ENCODE measurements around the gene PPP4R1. TPM values are rescaled to one million over a fixed set of nuclear protein-coding genes. Genes with fewer than 3 reads are reported as not detected.
"Not testable (repeated sequence)": the region's sequence is repeated elsewhere in the genome, so short reads cannot be mapped to it uniquely, and the experiment has no call there.

PPP4R1 gene
- total and polyA plus RNA-seq, 5 donors from 2014 or later: 8.9 to 59.7 (median 17.9) TPM

- H3K36me3 ChIP-seq (ENCODE audit: control insufficient read depth, insufficient read depth, low read length): peaks cover 3% of the 10 kb centered on the region
- DNase-seq (peak; percentile 15 to 75 (median 54)), ATAC-seq (ENCODE audit: low read depth in 2 of 2) (peak; percentile 72 to 80)
- Mint-ChIP-seq H3K4me1 (peaks cover 19 to 57% (median 51%) of the 10 kb centered on the region in 4 donors), H3K36me3 (peaks cover 15% of the 10 kb centered on the region), H3K27me3 (no peaks in the 10 kb centered on the region), H3K4me3 (peak overlapping the region; percentile 67 to 97 (median 89)), H3K27ac (peak overlapping the region; percentile 36 to 78 (median 44)), H3K9me3 (peaks cover 0 to 2% (median 0%) of the 10 kb centered on the region in 7 donors)
- H3K4me3 ChIP-seq (ENCODE audit: low read depth, low read length): peak overlapping the region; percentile 79
- H3K4me1 ChIP-seq (ENCODE audit: control insufficient read depth, insufficient read depth, low read length, poor library complexity, severe bottlenecking): peaks cover 23% of the 10 kb centered on the region
- H3K9me3 ChIP-seq (ENCODE audit: control insufficient read depth in 2 of 2, low read length in 2 of 2): no peaks in the 10 kb centered on the region
- no peaks in the 10 kb centered on the region for H3K27me3 ChIP-seq (ENCODE audit: control insufficient read depth, insufficient read depth, low read length)
- peak overlapping the region; percentile 61 for H3K27ac ChIP-seq (ENCODE audit: insufficient read depth, low read length, poor library complexity, severe bottlenecking)
Measured at GRCh38 chr18:9612215-9612830, 2.0 kb downstream of the PPP4R1 start.

- Mint-ChIP-seq H3K27ac (no peak overlapping the region), H3K4me1 (peaks cover 30 to 61% (median 53%) of the 10 kb centered on the region in 4 donors), H3K27me3 (no peaks in the 10 kb centered on the region), H3K9me3 (peaks cover 0 to 2% (median 0%) of the 10 kb centered on the region in 7 donors), H3K36me3 (peaks cover 17% of the 10 kb centered on the region), H3K4me3 (peak overlapping the region in 2 of 4 donors; percentile 8 to 62)
- DNase-seq (no peak), ATAC-seq (ENCODE audit: low read depth in 2 of 2) (no peak)
- Histone ChIP-seq H3K9me3 (ENCODE audit: control insufficient read depth in 2 of 2, low read length in 2 of 2) (no peaks in the 10 kb centered on the region), H3K4me1 (ENCODE audit: control insufficient read depth, insufficient read depth, low read length, poor library complexity, severe bottlenecking) (peaks cover 16% of the 10 kb centered on the region), H3K4me3 (ENCODE audit: low read depth, low read length) (no peak overlapping the region), H3K27ac (ENCODE audit: insufficient read depth, low read length, poor library complexity, severe bottlenecking) (no peak overlapping the region), H3K36me3 (ENCODE audit: control insufficient read depth, insufficient read depth, low read length) (peaks cover 3% of the 10 kb centered on the region), H3K27me3 (ENCODE audit: control insufficient read depth, insufficient read depth, low read length) (no peaks in the 10 kb centered on the region)
Measured at GRCh38 chr18:9609190-9609589, 5.2 kb downstream of the PPP4R1 start.

DNA sequence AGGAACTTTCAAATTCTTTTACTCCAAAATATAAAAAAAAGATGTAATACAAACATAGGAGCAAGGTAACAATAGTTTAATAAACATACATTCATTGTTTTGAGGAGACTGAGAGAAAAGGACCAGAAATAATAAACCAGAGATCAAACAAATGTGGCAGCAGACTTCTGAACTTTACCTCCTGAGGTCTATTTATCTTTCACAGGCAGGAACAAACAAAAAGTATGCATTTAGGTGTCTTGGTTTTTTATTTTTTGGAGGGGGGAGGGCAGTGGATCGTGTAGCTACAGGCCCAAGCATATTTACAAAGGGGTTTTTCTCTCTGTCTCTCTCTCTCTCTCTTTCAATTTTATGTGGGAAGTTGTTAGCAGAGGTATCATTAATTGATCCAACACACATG lies 5.6 kb downstream of the PPP4R1 start:
- H3K36me3 Mint-ChIP-seq: peaks cover 17% of the 10 kb centered on the region
- H3K4me1 Mint-ChIP-seq: peaks cover 30 to 62% (median 53%) of the 10 kb centered on the region in 4 donors
- peaks cover 0 to 2% (median 0%) of the 10 kb centered on the region in 7 donors for H3K9me3 Mint-ChIP-seq
- Histone ChIP-seq H3K4me3 (ENCODE audit: low read depth, low read length) (no peak overlapping the region), H3K4me1 (ENCODE audit: control insufficient read depth, insufficient read depth, low read length, poor library complexity, severe bottlenecking) (peaks cover 16% of the 10 kb centered on the region), H3K9me3 (ENCODE audit: control insufficient read depth in 2 of 2, low read length in 2 of 2) (no peaks in the 10 kb centered on the region), H3K27me3 (ENCODE audit: control insufficient read depth, insufficient read depth, low read length) (no peaks in the 10 kb centered on the region), H3K36me3 (ENCODE audit: control insufficient read depth, insufficient read depth, low read length) (peaks cover 3% of the 10 kb centered on the region), H3K27ac (ENCODE audit: insufficient read depth, low read length, poor library complexity, severe bottlenecking) (no peak overlapping the region)
- no peak overlapping the region for H3K4me3 Mint-ChIP-seq
- DNase-seq: no peak
- no peaks in the 10 kb centered on the region for H3K27me3 Mint-ChIP-seq
- ATAC-seq (ENCODE audit: low read depth in 2 of 2): no peak
- H3K27ac Mint-ChIP-seq: peak overlapping the region in 1 of 3 donors; percentile 10

DNA sequence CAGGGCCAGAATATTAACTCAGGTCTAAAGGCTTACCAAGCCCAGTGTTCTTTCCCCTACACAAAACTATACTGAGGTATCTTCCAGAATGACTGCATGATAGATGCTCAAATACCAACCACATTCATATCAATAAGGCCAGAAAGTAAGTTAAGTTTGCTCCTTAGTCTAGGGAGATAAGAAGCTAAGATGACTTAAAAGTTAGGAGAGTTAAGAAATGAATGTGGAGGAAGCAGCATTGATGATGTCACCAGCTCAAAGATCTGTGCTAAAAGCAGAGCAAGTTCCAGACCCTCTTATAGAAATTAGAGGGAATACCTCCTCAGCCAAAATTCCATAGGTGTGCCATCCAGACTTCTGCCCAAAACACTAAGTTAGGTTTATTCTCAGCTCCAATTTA lies 6.1 kb downstream of the PPP4R1 start:
- Mint-ChIP-seq H3K4me3 (no peak overlapping the region), H3K4me1 (peaks cover 30 to 58% (median 49%) of the 10 kb centered on the region in 4 donors), H3K9me3 (no peaks in the 10 kb centered on the region), H3K36me3 (peaks cover 17% of the 10 kb centered on the region), H3K27me3 (no peaks in the 10 kb centered on the region), H3K27ac (peak overlapping the region in 1 of 3 donors; percentile 10)
- Histone ChIP-seq H3K27ac (ENCODE audit: insufficient read depth, low read length, poor library complexity, severe bottlenecking) (no peak overlapping the region), H3K36me3 (ENCODE audit: control insufficient read depth, insufficient read depth, low read length) (peaks cover 3% of the 10 kb centered on the region), H3K27me3 (ENCODE audit: control insufficient read depth, insufficient read depth, low read length) (no peaks in the 10 kb centered on the region), H3K4me3 (ENCODE audit: low read depth, low read length) (no peak overlapping the region), H3K4me1 (ENCODE audit: control insufficient read depth, insufficient read depth, low read length, poor library complexity, severe bottlenecking) (peaks cover 13% of the 10 kb centered on the region), H3K9me3 (ENCODE audit: control insufficient read depth in 2 of 2, low read length in 2 of 2) (no peaks in the 10 kb centered on the region)
- no peak for ATAC-seq (ENCODE audit: low read depth in 2 of 2)
- DNase-seq: no peak

- H3K27ac ChIP-seq (ENCODE audit: insufficient read depth, low read length, poor library complexity, severe bottlenecking); H3K36me3 ChIP-seq (ENCODE audit: control insufficient read depth, insufficient read depth, low read length); ATAC-seq (ENCODE audit: low read depth in 2 of 2); H3K27me3 Mint-ChIP-seq; H3K27me3 ChIP-seq (ENCODE audit: control insufficient read depth, insufficient read depth, low read length); H3K4me3 Mint-ChIP-seq; H3K9me3 Mint-ChIP-seq; H3K27ac Mint-ChIP-seq; DNase-seq; H3K4me1 ChIP-seq (ENCODE audit: control insufficient read depth, insufficient read depth, low read length, poor library complexity, severe bottlenecking); H3K4me3 ChIP-seq (ENCODE audit: low read depth, low read length); H3K9me3 ChIP-seq (ENCODE audit: control insufficient read depth in 2 of 2, low read length in 2 of 2): not testable (repeated sequence)
- Mint-ChIP-seq H3K4me1 (peaks cover 29 to 46% (median 38%) of the 10 kb centered on the region in 4 donors), H3K36me3 (peaks cover 21% of the 10 kb centered on the region)
Measured at GRCh38 chr18:9607111-9607510, 7.2 kb downstream of the PPP4R1 start.

DNA sequence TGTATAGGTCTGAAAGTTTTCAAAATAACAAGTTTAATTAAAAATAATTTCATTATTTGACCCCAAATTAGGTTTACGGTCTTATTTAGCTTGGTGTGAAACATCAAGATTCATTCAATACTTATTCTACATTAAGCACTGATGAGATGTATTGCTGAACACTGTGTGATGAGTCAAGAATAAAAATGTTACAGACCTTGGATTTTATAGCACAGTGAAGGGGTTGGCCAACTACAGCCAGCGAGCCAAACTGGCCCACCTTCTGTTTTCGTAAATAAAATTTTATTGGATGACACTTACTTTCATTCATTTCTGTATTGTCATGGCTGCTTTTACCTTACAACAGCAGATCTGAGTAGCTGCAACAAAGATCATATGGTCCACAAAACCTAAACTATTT lies 8.3 kb downstream of the PPP4R1 start:
- Histone ChIP-seq H3K9me3 (ENCODE audit: control insufficient read depth in 2 of 2, low read length in 2 of 2) (no peaks in the 10 kb centered on the region), H3K4me3 (ENCODE audit: low read depth, low read length) (no peak overlapping the region), H3K4me1 (ENCODE audit: control insufficient read depth, insufficient read depth, low read length, poor library complexity, severe bottlenecking) (no peaks in the 10 kb centered on the region), H3K27ac (ENCODE audit: insufficient read depth, low read length, poor library complexity, severe bottlenecking) (no peak overlapping the region), H3K36me3 (ENCODE audit: control insufficient read depth, insufficient read depth, low read length) (peaks cover under 1% of the 10 kb centered on the region), H3K27me3 (ENCODE audit: control insufficient read depth, insufficient read depth, low read length) (no peaks in the 10 kb centered on the region)
- H3K27me3 Mint-ChIP-seq: no peaks in the 10 kb centered on the region
- H3K27ac Mint-ChIP-seq: no peak overlapping the region
- no peak overlapping the region for H3K4me3 Mint-ChIP-seq
- ATAC-seq (ENCODE audit: low read depth in 2 of 2) (no peak), DNase-seq (no peak)
- peaks cover 27 to 39% (median 30%) of the 10 kb centered on the region in 4 donors for H3K4me1 Mint-ChIP-seq
- peaks cover 0 to 4% (median 0%) of the 10 kb centered on the region in 7 donors for H3K9me3 Mint-ChIP-seq
- H3K36me3 Mint-ChIP-seq: peaks cover 20% of the 10 kb centered on the region

- Histone ChIP-seq H3K36me3 (ENCODE audit: control insufficient read depth, insufficient read depth, low read length) (no peaks in the 10 kb centered on the region), H3K27ac (ENCODE audit: insufficient read depth, low read length, poor library complexity, severe bottlenecking) (no peak overlapping the region), H3K4me3 (ENCODE audit: low read depth, low read length) (no peak overlapping the region), H3K4me1 (ENCODE audit: control insufficient read depth, insufficient read depth, low read length, poor library complexity, severe bottlenecking) (no peaks in the 10 kb centered on the region), H3K27me3 (ENCODE audit: control insufficient read depth, insufficient read depth, low read length) (no peaks in the 10 kb centered on the region), H3K9me3 (ENCODE audit: control insufficient read depth in 2 of 2, low read length in 2 of 2) (peaks cover 0 to 13% of the 10 kb centered on the region in 2 experiments)
- ATAC-seq (ENCODE audit: low read depth in 2 of 2) (no peak), DNase-seq (no peak)
- Mint-ChIP-seq H3K4me1 (peaks cover 22 to 33% (median 26%) of the 10 kb centered on the region in 4 donors), H3K27me3 (no peaks in the 10 kb centered on the region), H3K9me3 (peaks cover 0 to 6% (median under 1%) of the 10 kb centered on the region in 7 donors), H3K4me3 (no peak overlapping the region), H3K36me3 (peaks cover 22% of the 10 kb centered on the region), H3K27ac (no peak overlapping the region)
Measured at GRCh38 chr18:9604348-9604747, 10.0 kb downstream of the PPP4R1 start.

DNA sequence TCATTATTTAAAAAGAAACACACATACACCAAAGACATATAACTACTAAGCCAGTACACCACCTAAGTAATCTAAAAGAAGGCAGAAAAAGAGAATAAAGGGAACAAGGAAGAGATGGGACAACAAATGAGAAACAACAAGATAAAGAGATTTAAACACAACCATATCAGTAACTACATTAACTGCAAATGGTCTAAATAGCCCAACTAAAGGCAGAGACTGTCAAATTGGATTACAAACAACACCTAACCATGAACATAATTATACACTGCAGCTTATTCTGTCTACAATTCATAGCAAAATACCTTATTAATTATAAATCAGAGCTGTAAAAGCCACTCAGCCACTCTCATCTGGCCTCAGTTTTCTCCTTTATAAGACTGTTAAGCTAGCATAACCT lies 15.0 kb downstream of the PPP4R1 start:
- Mint-ChIP-seq H3K4me1 (peaks cover 26 to 42% (median 35%) of the 10 kb centered on the region in 4 donors), H3K9me3 (peaks cover 3 to 18% (median 10%) of the 10 kb centered on the region in 7 donors), H3K4me3 (no peak overlapping the region), H3K27me3 (no peaks in the 10 kb centered on the region), H3K27ac (no peak overlapping the region), H3K36me3 (peaks cover 30% of the 10 kb centered on the region)
- peaks cover 2% of the 10 kb centered on the region for H3K36me3 ChIP-seq (ENCODE audit: control insufficient read depth, insufficient read depth, low read length)
- no peak overlapping the region for H3K4me3 ChIP-seq (ENCODE audit: low read depth, low read length)
- ATAC-seq (ENCODE audit: low read depth in 2 of 2): no peak
- peaks cover 12 to 25% of the 10 kb centered on the region in 2 experiments for H3K9me3 ChIP-seq (ENCODE audit: control insufficient read depth in 2 of 2, low read length in 2 of 2)
- no peak overlapping the region for H3K27ac ChIP-seq (ENCODE audit: insufficient read depth, low read length, poor library complexity, severe bottlenecking)
- no peaks in the 10 kb centered on the region for H3K27me3 ChIP-seq (ENCODE audit: control insufficient read depth, insufficient read depth, low read length)
- peaks cover 8% of the 10 kb centered on the region for H3K4me1 ChIP-seq (ENCODE audit: control insufficient read depth, insufficient read depth, low read length, poor library complexity, severe bottlenecking)
- DNase-seq: no peak
